Keratinocyte (primary cell): ENCODE measurements around the gene PRKN. TPM values are rescaled to one million over a fixed set of nuclear protein-coding genes. Genes with fewer than 3 reads are reported as not detected.

ENCODE experiments used
- DNase-seq: peaks from one replicate; pipeline ENCODE4 v3.0.0-alpha.2; 2011; ENCODE audit warnings: low read depth, missing footprints, low spot score
- FAIRE-seq: peaks from 2 replicates; lab custom pipeline; 2011; peaks lifted over from hg19 to GRCh38; lab: Jason Lieb, UNC
- H2AFZ ChIP-seq: 2 replicates; pipeline ENCODE4 v1.6.0; 2012; ENCODE audit warnings: low read length, control low read depth, inconsistent platforms; ENCODE audit not compliant: control insufficient read depth
- H3K27ac ChIP-seq: 2 replicates; pipeline ENCODE4 v1.5.1; 2011; ENCODE audit warnings: low read length; ENCODE audit not compliant: control insufficient read depth, insufficient read depth
- H3K27me3 ChIP-seq: 3 replicates; pipeline ENCODE4 v1.6.0; 2011; ENCODE audit warnings: low read length; ENCODE audit not compliant: control insufficient read depth, insufficient read depth; ENCODE audit errors: extremely low read depth
- H3K36me3 ChIP-seq, 2 experiments: 2 replicates in 1 of 2; 3 replicates in 1 of 2; pipeline ENCODE4 v1.5.1; 2011; ENCODE audit warnings: low read length in 2 of 2, mild to moderate bottlenecking in 1 of 2; ENCODE audit not compliant: control insufficient read depth in 2 of 2, insufficient read depth in 2 of 2; ENCODE audit errors: extremely low read depth in 1 of 2
- H3K4me1 ChIP-seq: 3 replicates; pipeline ENCODE4 v1.5.1; 2011; ENCODE audit warnings: low read length; ENCODE audit not compliant: control insufficient read depth, insufficient read depth; ENCODE audit errors: extremely low read depth
- H3K4me2 ChIP-seq: 3 replicates; pipeline ENCODE4 v1.6.0; 2011; ENCODE audit warnings: low read depth, low read length; ENCODE audit not compliant: control insufficient read depth, insufficient read depth; ENCODE audit errors: extremely low read depth
- H3K4me3 ChIP-seq, 3 experiments: fragments of 200-600 bp in 1 of 3; sonication (generic) in 1 of 3; 2 replicates in 2 of 3; 3 replicates in 1 of 3; pipeline ENCODE4 v1.5.1; 2011 to 2016; ENCODE audit warnings: low read length in 3 of 3, mild to moderate bottlenecking in 3 of 3, control low read depth in 2 of 3, inconsistent platforms in 1 of 3, low read depth in 1 of 3, mixed read lengths in 1 of 3, mixed run types in 1 of 3, moderate library complexity in 1 of 3; ENCODE audit not compliant: control insufficient read depth in 2 of 3, insufficient read depth in 2 of 3; ENCODE audit errors: extremely low read depth in 1 of 3
- H3K79me2 ChIP-seq: 2 replicates; pipeline ENCODE4 v1.6.0; 2012; ENCODE audit warnings: low read length; ENCODE audit not compliant: control insufficient read depth, insufficient read depth
- H3K9ac ChIP-seq: 3 replicates; pipeline ENCODE4 v1.6.0; 2011; ENCODE audit warnings: low read length; ENCODE audit not compliant: control insufficient read depth, insufficient read depth; ENCODE audit errors: extremely low read depth
- H3K9me1 ChIP-seq: 3 replicates; pipeline ENCODE4 v1.6.0; 2011; ENCODE audit warnings: low read length; ENCODE audit not compliant: control insufficient read depth, insufficient read depth; ENCODE audit errors: extremely low read depth
- H3K9me3 ChIP-seq: 2 replicates; pipeline ENCODE4 v1.5.1; 2012; ENCODE audit warnings: low read depth, low read length; ENCODE audit not compliant: control insufficient read depth
- H4K20me1 ChIP-seq: 3 replicates; pipeline ENCODE4 v1.6.0; 2011; ENCODE audit warnings: low read length; ENCODE audit not compliant: control insufficient read depth, insufficient read depth; ENCODE audit errors: extremely low read depth
- EZH2 ChIP-seq: IDR thresholded peaks from one replicate; pipeline ENCODE4 v1.6.1; 2012; ENCODE audit warnings: inconsistent platforms, mild to moderate bottlenecking, low read length, moderate library complexity
- dilution Hi-C: fragments of 300-500 bp; cut with MboI; formaldehyde crosslinking; loops from one replicate; pipeline ENCODE4 v1.7.0; 2020; ENCODE audit warnings: low sequenced_read_pairs; ENCODE audit not compliant: extremely low pct_ligation_motif_present
- polyA plus RNA-seq, 5 experiments: library from polyadenylated mRNA; depleted of rRNA in 3 of 5; stranded (reverse) in 3 of 5; stranded (forward) in 1 of 5; unstranded in 1 of 5; fragments of >200 nt; gene quantifications; 1 replicate in 1 of 5; 2 replicates in 3 of 5; 3 replicates in 1 of 5; pipeline versions ENCODE4 v1.2.1 to v1.2.3, GENCODE V29; 2011 to 2012; ENCODE audit warnings: missing spikeins in 2 of 5, low read depth in 1 of 5, low replicate concordance in 1 of 5
- TF ChIP-seq, protein P1 (sequence below), 3 experiments: IDR thresholded peaks in 1 of 3; conservative IDR thresholded peaks in 1 of 3; optimal IDR thresholded peaks in 1 of 3; 2 replicates in 2 of 3; 3 replicates in 1 of 3; pipeline versions ENCODE3 to v1.5.1; 2011; ENCODE audit warnings: low read length in 3 of 3, mild to moderate bottlenecking in 3 of 3, moderate library complexity in 2 of 3, control low read depth in 1 of 3, inconsistent platforms in 1 of 3; ENCODE audit not compliant: insufficient read depth in 2 of 3; ENCODE audit errors: extremely low read depth in 1 of 3

Gene PRKN
- polyA plus RNA-seq, 1 donor (not counting 4 experiments of a cell fraction or from before 2014, with no cell fraction given), result 0.67 TPM

DNA sequence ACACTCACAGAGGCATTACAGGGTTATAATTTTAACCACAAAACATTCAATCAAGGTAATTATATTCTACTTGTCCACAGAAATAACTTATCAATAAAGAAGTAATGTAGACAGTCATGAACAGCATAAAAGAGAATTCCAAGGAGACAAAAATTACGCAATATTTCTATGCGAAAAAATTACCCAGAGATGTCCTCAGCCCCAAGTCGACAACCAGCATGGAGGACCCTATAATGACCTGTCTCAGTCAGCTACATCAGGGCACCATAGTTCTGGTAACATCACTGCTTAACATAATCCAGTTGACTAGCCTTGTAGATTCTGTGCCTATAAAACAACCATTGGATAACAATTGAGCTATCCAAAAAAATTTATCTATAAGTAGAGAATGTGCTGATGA, 579.8 kb downstream of the PRKN start:
- no peaks in the 10 kb centered on the region for H3K79me2 ChIP-seq
- no peak overlapping the region for H3K4me2 ChIP-seq
- H4K20me1 ChIP-seq, result no peaks in the 10 kb centered on the region
- no peak overlapping the region for H2AFZ ChIP-seq
- dilution Hi-C loops, result no loop called here
- no peaks in the 10 kb centered on the region for H3K36me3 ChIP-seq
- H3K4me1 ChIP-seq, result no peaks in the 10 kb centered on the region
- TF ChIP-seq EZH2, result no peak
- TF ChIP-seq, protein P1, sequence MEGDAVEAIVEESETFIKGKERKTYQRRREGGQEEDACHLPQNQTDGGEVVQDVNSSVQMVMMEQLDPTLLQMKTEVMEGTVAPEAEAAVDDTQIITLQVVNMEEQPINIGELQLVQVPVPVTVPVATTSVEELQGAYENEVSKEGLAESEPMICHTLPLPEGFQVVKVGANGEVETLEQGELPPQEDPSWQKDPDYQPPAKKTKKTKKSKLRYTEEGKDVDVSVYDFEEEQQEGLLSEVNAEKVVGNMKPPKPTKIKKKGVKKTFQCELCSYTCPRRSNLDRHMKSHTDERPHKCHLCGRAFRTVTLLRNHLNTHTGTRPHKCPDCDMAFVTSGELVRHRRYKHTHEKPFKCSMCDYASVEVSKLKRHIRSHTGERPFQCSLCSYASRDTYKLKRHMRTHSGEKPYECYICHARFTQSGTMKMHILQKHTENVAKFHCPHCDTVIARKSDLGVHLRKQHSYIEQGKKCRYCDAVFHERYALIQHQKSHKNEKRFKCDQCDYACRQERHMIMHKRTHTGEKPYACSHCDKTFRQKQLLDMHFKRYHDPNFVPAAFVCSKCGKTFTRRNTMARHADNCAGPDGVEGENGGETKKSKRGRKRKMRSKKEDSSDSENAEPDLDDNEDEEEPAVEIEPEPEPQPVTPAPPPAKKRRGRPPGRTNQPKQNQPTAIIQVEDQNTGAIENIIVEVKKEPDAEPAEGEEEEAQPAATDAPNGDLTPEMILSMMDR (optimal IDR thresholded peaks at IDR 0.05 in 1 of 3, IDR thresholded peaks at IDR 0.05 in 1 of 3, conservative IDR thresholded peaks at IDR 0.05 in 1 of 3; ENCODE audit: extremely low read depth in 1 of 3, insufficient read depth in 2 of 3, low read length in 3 of 3), result no peak
- H3K9ac ChIP-seq, result no peak overlapping the region
- H3K27ac ChIP-seq, result no peak overlapping the region
- no peaks in the 10 kb centered on the region for H3K9me1 ChIP-seq
- H3K27me3 ChIP-seq, result no peaks in the 10 kb centered on the region
- FAIRE-seq (no peak), DNase-seq (no peak)
- no peaks in the 10 kb centered on the region for H3K9me3 ChIP-seq
- H3K4me3 ChIP-seq, result no peak overlapping the region

DNA sequence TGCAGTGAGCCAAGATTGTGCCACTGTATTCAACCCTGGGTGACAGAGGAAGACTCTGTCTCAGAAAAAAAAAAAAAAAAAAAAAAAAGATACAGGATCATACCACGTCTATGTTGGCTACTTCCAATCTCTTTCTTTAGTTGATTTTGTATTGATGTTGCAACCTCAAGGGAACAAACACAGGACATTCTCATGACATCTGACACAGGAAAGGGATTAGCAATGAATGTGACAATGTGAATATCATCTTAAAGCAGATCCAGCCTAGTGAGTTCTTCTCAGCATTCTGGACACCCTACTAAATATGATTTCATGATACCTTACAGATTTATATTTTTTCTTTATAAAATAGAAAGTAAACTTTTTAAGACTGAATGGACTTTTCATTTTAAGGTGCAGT, 580.3 kb downstream of the PRKN start:
- H3K27me3 ChIP-seq, result no peaks in the 10 kb centered on the region
- no peaks in the 10 kb centered on the region for H3K79me2 ChIP-seq
- FAIRE-seq (no peak), DNase-seq (no peak)
- no peak overlapping the region for H2AFZ ChIP-seq
- no peak overlapping the region for H3K27ac ChIP-seq
- dilution Hi-C loops, result no loop called here
- H3K9ac ChIP-seq, result no peak overlapping the region
- no peaks in the 10 kb centered on the region for H3K36me3 ChIP-seq
- H3K9me1 ChIP-seq, result no peaks in the 10 kb centered on the region
- no peak for TF ChIP-seq EZH2
- TF ChIP-seq, protein P1 (optimal IDR thresholded peaks at IDR 0.05 in 1 of 3, IDR thresholded peaks at IDR 0.05 in 1 of 3, conservative IDR thresholded peaks at IDR 0.05 in 1 of 3; ENCODE audit: extremely low read depth in 1 of 3, insufficient read depth in 2 of 3, low read length in 3 of 3), result no peak
- no peak overlapping the region for H3K4me2 ChIP-seq
- no peaks in the 10 kb centered on the region for H4K20me1 ChIP-seq
- no peaks in the 10 kb centered on the region for H3K9me3 ChIP-seq
- no peak overlapping the region for H3K4me3 ChIP-seq
- no peaks in the 10 kb centered on the region for H3K4me1 ChIP-seq
